HL-60 (cell line): ENCODE results near the gene HHLA2.

Experiments
- DNase-seq, 2 experiments: peaks; one replicate each; pipeline ENCODE4 v3.0.0-alpha.2; 2010 to 2020; ENCODE audit warnings: low read depth in 1 of 2, low spot score in 1 of 2
- H3K27ac ChIP-seq: fragments of 250-450 bp; sonication (Bioruptor Pico); replicated peaks from 2 replicates; pipeline ENCODE4 v1.5.1; 2020; ENCODE audit warnings: mild to moderate bottlenecking, moderate library complexity
- H3K27me3 ChIP-seq: fragments of 250-450 bp; sonication (Bioruptor Pico); 2 replicates; pipeline ENCODE4 v1.5.1; 2021; ENCODE audit warnings: mild to moderate bottlenecking, moderate library complexity; ENCODE audit not compliant: insufficient read depth, poor library complexity, severe bottlenecking
- H3K4me3 ChIP-seq: replicated peaks from 2 replicates; pipeline ENCODE4 v1.5.1; 2011; ENCODE audit warnings: mild to moderate bottlenecking, control low read depth, low read length; ENCODE audit not compliant: insufficient read depth
- GABPA ChIP-seq: IDR thresholded peaks from 2 replicates; pipeline ENCODE4 v1.6.1; 2012; ENCODE audit warnings: low read depth
- POLR2AphosphoS5 ChIP-seq: IDR thresholded peaks from 2 replicates; pipeline ENCODE4 v1.6.1; 2012; ENCODE audit warnings: low read depth
- SPI1 ChIP-seq: IDR thresholded peaks from 2 replicates; pipeline ENCODE4 v1.6.1; 2012; ENCODE audit warnings: low read depth, mild to moderate bottlenecking, borderline replicate concordance
- TF ChIP-seq, protein P1 (sequence below): IDR thresholded peaks from 2 replicates; pipeline ENCODE4 v1.6.1; 2012; ENCODE audit warnings: low read depth; ENCODE audit not compliant: insufficient replicate concordance
- TF ChIP-seq, protein P2 (sequence below): IDR thresholded peaks from one replicate; pipeline ENCODE4 v1.5.1; 2011; ENCODE audit warnings: low read length, control low read depth, inconsistent platforms; ENCODE audit not compliant: insufficient read depth

HHLA2 gene

GRCh38 chr3:108300103-108300849, 3.9 kb downstream of the HHLA2 start:
- Histone ChIP-seq H3K27me3 (no peaks in the 10 kb centered on the region), H3K27ac (no peak overlapping the region), H3K4me3 (no peak overlapping the region)
- no peak for DNase-seq
- TF ChIP-seq, protein P1, sequence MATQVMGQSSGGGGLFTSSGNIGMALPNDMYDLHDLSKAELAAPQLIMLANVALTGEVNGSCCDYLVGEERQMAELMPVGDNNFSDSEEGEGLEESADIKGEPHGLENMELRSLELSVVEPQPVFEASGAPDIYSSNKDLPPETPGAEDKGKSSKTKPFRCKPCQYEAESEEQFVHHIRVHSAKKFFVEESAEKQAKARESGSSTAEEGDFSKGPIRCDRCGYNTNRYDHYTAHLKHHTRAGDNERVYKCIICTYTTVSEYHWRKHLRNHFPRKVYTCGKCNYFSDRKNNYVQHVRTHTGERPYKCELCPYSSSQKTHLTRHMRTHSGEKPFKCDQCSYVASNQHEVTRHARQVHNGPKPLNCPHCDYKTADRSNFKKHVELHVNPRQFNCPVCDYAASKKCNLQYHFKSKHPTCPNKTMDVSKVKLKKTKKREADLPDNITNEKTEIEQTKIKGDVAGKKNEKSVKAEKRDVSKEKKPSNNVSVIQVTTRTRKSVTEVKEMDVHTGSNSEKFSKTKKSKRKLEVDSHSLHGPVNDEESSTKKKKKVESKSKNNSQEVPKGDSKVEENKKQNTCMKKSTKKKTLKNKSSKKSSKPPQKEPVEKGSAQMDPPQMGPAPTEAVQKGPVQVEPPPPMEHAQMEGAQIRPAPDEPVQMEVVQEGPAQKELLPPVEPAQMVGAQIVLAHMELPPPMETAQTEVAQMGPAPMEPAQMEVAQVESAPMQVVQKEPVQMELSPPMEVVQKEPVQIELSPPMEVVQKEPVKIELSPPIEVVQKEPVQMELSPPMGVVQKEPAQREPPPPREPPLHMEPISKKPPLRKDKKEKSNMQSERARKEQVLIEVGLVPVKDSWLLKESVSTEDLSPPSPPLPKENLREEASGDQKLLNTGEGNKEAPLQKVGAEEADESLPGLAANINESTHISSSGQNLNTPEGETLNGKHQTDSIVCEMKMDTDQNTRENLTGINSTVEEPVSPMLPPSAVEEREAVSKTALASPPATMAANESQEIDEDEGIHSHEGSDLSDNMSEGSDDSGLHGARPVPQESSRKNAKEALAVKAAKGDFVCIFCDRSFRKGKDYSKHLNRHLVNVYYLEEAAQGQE: no peak
- TF ChIP-seq, protein P2, sequence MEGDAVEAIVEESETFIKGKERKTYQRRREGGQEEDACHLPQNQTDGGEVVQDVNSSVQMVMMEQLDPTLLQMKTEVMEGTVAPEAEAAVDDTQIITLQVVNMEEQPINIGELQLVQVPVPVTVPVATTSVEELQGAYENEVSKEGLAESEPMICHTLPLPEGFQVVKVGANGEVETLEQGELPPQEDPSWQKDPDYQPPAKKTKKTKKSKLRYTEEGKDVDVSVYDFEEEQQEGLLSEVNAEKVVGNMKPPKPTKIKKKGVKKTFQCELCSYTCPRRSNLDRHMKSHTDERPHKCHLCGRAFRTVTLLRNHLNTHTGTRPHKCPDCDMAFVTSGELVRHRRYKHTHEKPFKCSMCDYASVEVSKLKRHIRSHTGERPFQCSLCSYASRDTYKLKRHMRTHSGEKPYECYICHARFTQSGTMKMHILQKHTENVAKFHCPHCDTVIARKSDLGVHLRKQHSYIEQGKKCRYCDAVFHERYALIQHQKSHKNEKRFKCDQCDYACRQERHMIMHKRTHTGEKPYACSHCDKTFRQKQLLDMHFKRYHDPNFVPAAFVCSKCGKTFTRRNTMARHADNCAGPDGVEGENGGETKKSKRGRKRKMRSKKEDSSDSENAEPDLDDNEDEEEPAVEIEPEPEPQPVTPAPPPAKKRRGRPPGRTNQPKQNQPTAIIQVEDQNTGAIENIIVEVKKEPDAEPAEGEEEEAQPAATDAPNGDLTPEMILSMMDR: no peak
- TF ChIP-seq POLR2AphosphoS5 (no peak), GABPA (no peak), SPI1 (no peak)

- H3K27ac ChIP-seq: no peak overlapping the region
- H3K27me3 ChIP-seq: no peaks in the 10 kb centered on the region
- H3K4me3 ChIP-seq: no peak overlapping the region
- TF ChIP-seq, protein P1: no peak
- TF ChIP-seq POLR2AphosphoS5: no peak
- TF ChIP-seq GABPA: no peak
- no peak for DNase-seq
Measured at GRCh38 chr3:108301695-108302404, 5.5 kb downstream of the HHLA2 start.

GRCh38 chr3:108302570-108302969, 6.2 kb downstream of the HHLA2 start:
- DNase-seq: no peak
- Histone ChIP-seq H3K27ac (no peak overlapping the region), H3K4me3 (no peak overlapping the region), H3K27me3 (no peaks in the 10 kb centered on the region)
- TF ChIP-seq POLR2AphosphoS5: no peak
- TF ChIP-seq GABPA: no peak
- no peak for TF ChIP-seq SPI1
- TF ChIP-seq, protein P2: no peak
- TF ChIP-seq, protein P1: no peak
